Endothelial cell of umbilical vein (primary cell): ENCODE results near the gene ASS1. TPM values are rescaled to one million over a fixed set of nuclear protein-coding genes. Genes with fewer than 3 reads are reported as not detected.

Source experiments
- BruUV-seq: library from RNA; stranded (reverse); fragments of 400-500 nt; replicated peaks from 2 replicates; lab custom pipeline; 2021; lab: Mats Ljungman, UMichigan
- CTCF ChIA-PET: fragments of 300-600, 350-600 bp; sonication (Branson Sonifier 250); formaldehyde crosslinking; loops from one replicate; lab custom pipeline; 2021; ENCODE audit warnings: antibody characterized with exemption, inconsistent platforms; lab: Charles Lee
- POLR2A ChIA-PET: fragments of 300-600, 350-600 bp; sonication (Branson Sonifier 250); formaldehyde crosslinking; loops from one replicate; lab custom pipeline; 2021; ENCODE audit warnings: antibody characterized with exemption, inconsistent platforms; lab: Charles Lee
- DNase-seq: peaks from one replicate; pipeline ENCODE4 v3.0.0-alpha.2; 2011; ENCODE audit warnings: low read depth, low spot score
- FAIRE-seq: peaks from 2 replicates; lab custom pipeline; 2011; peaks lifted over from hg19 to GRCh38; lab: Jason Lieb, UNC
- H2AFZ ChIP-seq: 2 replicates; pipeline ENCODE4 v1.6.0; 2012; ENCODE audit warnings: low read depth, low read length, control low read depth, inconsistent platforms
- H3K27ac ChIP-seq: 2 replicates; pipeline ENCODE4 v1.5.1; 2011; ENCODE audit warnings: low read depth, mild to moderate bottlenecking, control low read depth, low read length, moderate library complexity; ENCODE audit not compliant: insufficient read depth
- H3K27me3 ChIP-seq, 2 experiments: 2 replicates each; pipeline versions ENCODE4 v1.6.0 to v1.6.1; 2011; ENCODE audit warnings: low read length in 2 of 2, mixed read lengths in 1 of 2; ENCODE audit not compliant: control insufficient read depth in 2 of 2, insufficient read depth in 2 of 2
- H3K36me3 ChIP-seq, 2 experiments: 2 replicates in 1 of 2; 3 replicates in 1 of 2; pipeline ENCODE4 v1.5.1; 2011; ENCODE audit warnings: low read length in 2 of 2, mild to moderate bottlenecking in 1 of 2, moderate library complexity in 1 of 2; ENCODE audit not compliant: control insufficient read depth in 2 of 2, insufficient read depth in 2 of 2; ENCODE audit errors: extremely low read depth in 1 of 2
- H3K4me1 ChIP-seq: 3 replicates; pipeline ENCODE4 v1.5.1; 2011; ENCODE audit warnings: mild to moderate bottlenecking, low read length; ENCODE audit not compliant: control insufficient read depth, insufficient read depth; ENCODE audit errors: extremely low read depth
- H3K4me2 ChIP-seq: 2 replicates; pipeline ENCODE4 v1.6.1; 2011; ENCODE audit warnings: low read length, control low read depth, mixed read lengths; ENCODE audit not compliant: insufficient read depth
- H3K4me3 ChIP-seq, 3 experiments: fragments of 200-600 bp in 1 of 3; sonication (generic), shearing (Covaris generic) in 1 of 3; replicated peaks in 1 of 3; 2 replicates each; pipeline ENCODE4 v1.5.1; 2011 to 2016; ENCODE audit warnings: control low read depth in 3 of 3, low read length in 3 of 3, mild to moderate bottlenecking in 2 of 3, inconsistent platforms in 1 of 3, low read depth in 1 of 3, moderate library complexity in 1 of 3; ENCODE audit not compliant: insufficient read depth in 1 of 3
- H3K79me2 ChIP-seq: 2 replicates; pipeline ENCODE4 v1.6.0; 2012; ENCODE audit warnings: low read length, inconsistent platforms; ENCODE audit not compliant: control insufficient read depth, insufficient read depth
- H3K9ac ChIP-seq: replicated peaks from 2 replicates; pipeline ENCODE3; 2011; ENCODE audit warnings: low read length, control low read depth; ENCODE audit not compliant: insufficient read depth; ENCODE audit errors: extremely low read depth
- H3K9me1 ChIP-seq: replicated peaks from 3 replicates; pipeline ENCODE4 v1.6.0; 2011; ENCODE audit warnings: mild to moderate bottlenecking, low read length; ENCODE audit not compliant: control insufficient read depth, insufficient read depth; ENCODE audit errors: extremely low read depth
- H3K9me3 ChIP-seq: replicated peaks from 2 replicates; pipeline ENCODE4 v1.5.1; 2012; ENCODE audit warnings: low read length, inconsistent platforms; ENCODE audit not compliant: control insufficient read depth, insufficient read depth
- H4K20me1 ChIP-seq: replicated peaks from 2 replicates; pipeline ENCODE3; 2011; ENCODE audit warnings: mild to moderate bottlenecking, low read length; ENCODE audit not compliant: control insufficient read depth, insufficient read depth; ENCODE audit errors: extremely low read depth
- EZH2 ChIP-seq: IDR thresholded peaks from 2 replicates; pipeline ENCODE4 v1.6.1; 2012; ENCODE audit warnings: borderline replicate concordance, low read depth, mild to moderate bottlenecking, moderate library complexity, low read length, inconsistent platforms; ENCODE audit not compliant: severe bottlenecking
- FOS ChIP-seq: IDR thresholded peaks from 2 replicates; pipeline ENCODE4 v1.6.1; 2011; ENCODE audit warnings: mild to moderate bottlenecking, low read length, moderate library complexity, borderline replicate concordance; ENCODE audit not compliant: insufficient read depth
- GATA2 ChIP-seq: IDR thresholded peaks from 2 replicates; pipeline ENCODE4 v1.7.0; 2011; ENCODE audit warnings: low read depth, mild to moderate bottlenecking, moderate library complexity, mixed read lengths, low read length; ENCODE audit not compliant: insufficient read length, insufficient read depth
- JUN ChIP-seq: IDR thresholded peaks from 2 replicates; pipeline ENCODE4 v1.6.1; 2011; ENCODE audit warnings: borderline replicate concordance, low read depth; ENCODE audit not compliant: insufficient read length, insufficient read depth
- MAX ChIP-seq: IDR thresholded peaks from 2 replicates; pipeline ENCODE4 v1.6.1; 2011; ENCODE audit not compliant: insufficient read depth, insufficient read length
- MYC ChIP-seq: IDR thresholded peaks from one replicate; pipeline ENCODE4 v1.6.1; 2011; ENCODE audit warnings: mild to moderate bottlenecking, low read depth, low read length
- POLR2A ChIP-seq: IDR thresholded peaks from 2 replicates; pipeline ENCODE4 v1.6.1; 2012; ENCODE audit warnings: low read depth, mild to moderate bottlenecking, control low read depth, low read length
- POLR2AphosphoS5 ChIP-seq: IDR thresholded peaks from 2 replicates; pipeline ENCODE4 v1.6.1; 2012; ENCODE audit warnings: low read depth, mild to moderate bottlenecking, control low read depth, low read length, moderate library complexity; ENCODE audit not compliant: insufficient read depth
- dilution Hi-C: fragments of 300-500 bp; cut with MboI; formaldehyde crosslinking; loops from one replicate; pipeline ENCODE4 v1.15.0; 2019; ENCODE audit warnings: low sequenced_read_pairs; ENCODE audit not compliant: extremely low pct_ligation_motif_present
- intact Hi-C: fragments of 100-400 bp; cut with micrococcal nuclease; formaldehyde crosslinking; loops from one replicate; pipeline ENCODE4 v1.10.0; 2022
- polyA plus RNA-seq, 4 experiments: library from polyadenylated mRNA; depleted of rRNA in 3 of 4; stranded (reverse) in 3 of 4; unstranded in 1 of 4; fragments of >200 nt; gene quantifications; 2 replicates each; pipeline versions ENCODE4 v1.2.1 to v1.2.3, GENCODE V29; 2011 to 2012; ENCODE audit warnings: missing spikeins in 1 of 4
- total RNA-seq: library from RNA; stranded (reverse); gene quantifications from 2 replicates; pipeline ENCODE4 v1.2.3, GENCODE V29; 2021
- TF ChIP-seq, protein P1 (sequence below), 2 donors: IDR thresholded peaks; 1 replicate in 1 of 2; 2 replicates in 1 of 2; pipeline ENCODE4 v1.5.1; 2011; ENCODE audit warnings: low read length in 2 of 2, mild to moderate bottlenecking in 2 of 2, moderate library complexity in 2 of 2, control low read depth in 1 of 2, inconsistent platforms in 1 of 2, low read depth in 1 of 2; ENCODE audit not compliant: insufficient read depth in 1 of 2; ENCODE audit errors: extremely low read depth in 1 of 2

The ASS1 gene
- total and polyA plus RNA-seq, 2 donors (not counting 3 experiments of a cell fraction or from before 2014, with no cell fraction given): 3.6 to 12.4 TPM

GRCh38 chr9:130488621-130489330, 44.0 kb downstream of the ASS1 start:
- CTCF ChIA-PET: no interaction called here
- no peak for FAIRE-seq
- BruUV-seq: no TSS peak

More at GRCh38 chr9:130488621-130489330, 44.0 kb downstream of the ASS1 start:
- no peak for DNase-seq
- Histone ChIP-seq H3K4me2 (no peak overlapping the region), H3K79me2 (no peaks in the 10 kb centered on the region), H3K4me3 (no peak overlapping the region), H3K9ac (no peak overlapping the region), H3K27me3 (no peaks in the 10 kb centered on the region), H3K4me1 (no peaks in the 10 kb centered on the region), H4K20me1 (no peaks in the 10 kb centered on the region), H3K27ac (no peak overlapping the region), H3K9me3 (no peaks in the 10 kb centered on the region), H3K36me3 (no peaks in the 10 kb centered on the region), H3K9me1 (no peaks in the 10 kb centered on the region), H2AFZ (no peak overlapping the region)
- intact Hi-C loops (no loop called here), dilution Hi-C loops (no loop called here)
- POLR2A ChIA-PET: no interaction called here
- no peak for TF ChIP-seq FOS
- no peak for TF ChIP-seq POLR2AphosphoS5
- TF ChIP-seq GATA2: no peak
- no peak for TF ChIP-seq POLR2A
- no peak for TF ChIP-seq JUN
- TF ChIP-seq EZH2: no peak
- no peak for TF ChIP-seq MYC
- no peak for TF ChIP-seq MAX
- TF ChIP-seq, protein P1, sequence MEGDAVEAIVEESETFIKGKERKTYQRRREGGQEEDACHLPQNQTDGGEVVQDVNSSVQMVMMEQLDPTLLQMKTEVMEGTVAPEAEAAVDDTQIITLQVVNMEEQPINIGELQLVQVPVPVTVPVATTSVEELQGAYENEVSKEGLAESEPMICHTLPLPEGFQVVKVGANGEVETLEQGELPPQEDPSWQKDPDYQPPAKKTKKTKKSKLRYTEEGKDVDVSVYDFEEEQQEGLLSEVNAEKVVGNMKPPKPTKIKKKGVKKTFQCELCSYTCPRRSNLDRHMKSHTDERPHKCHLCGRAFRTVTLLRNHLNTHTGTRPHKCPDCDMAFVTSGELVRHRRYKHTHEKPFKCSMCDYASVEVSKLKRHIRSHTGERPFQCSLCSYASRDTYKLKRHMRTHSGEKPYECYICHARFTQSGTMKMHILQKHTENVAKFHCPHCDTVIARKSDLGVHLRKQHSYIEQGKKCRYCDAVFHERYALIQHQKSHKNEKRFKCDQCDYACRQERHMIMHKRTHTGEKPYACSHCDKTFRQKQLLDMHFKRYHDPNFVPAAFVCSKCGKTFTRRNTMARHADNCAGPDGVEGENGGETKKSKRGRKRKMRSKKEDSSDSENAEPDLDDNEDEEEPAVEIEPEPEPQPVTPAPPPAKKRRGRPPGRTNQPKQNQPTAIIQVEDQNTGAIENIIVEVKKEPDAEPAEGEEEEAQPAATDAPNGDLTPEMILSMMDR (IDR thresholded peaks at IDR 0.05; ENCODE audit: extremely low read depth in 1 of 2, insufficient read depth in 1 of 2, low read depth in 1 of 2, low read length in 2 of 2): no peak
